Keratinocyte (primary cell): ENCODE measurements around the gene LYPD1.

Experiments used
- CTCF ChIP-seq, 3 experiments: IDR thresholded peaks in 1 of 3; conservative IDR thresholded peaks in 1 of 3; optimal IDR thresholded peaks in 1 of 3; 2 replicates in 2 of 3; 3 replicates in 1 of 3; pipeline versions ENCODE3 to v1.5.1; 2011; ENCODE audit warnings: low read length in 3 of 3, mild to moderate bottlenecking in 3 of 3, moderate library complexity in 2 of 3, control low read depth in 1 of 3, inconsistent platforms in 1 of 3; ENCODE audit not compliant: insufficient read depth in 2 of 3; ENCODE audit errors: extremely low read depth in 1 of 3
- EZH2 ChIP-seq: IDR thresholded peaks from one replicate; pipeline ENCODE4 v1.6.1; 2012; ENCODE audit warnings: inconsistent platforms, mild to moderate bottlenecking, low read length, moderate library complexity

DNA sequence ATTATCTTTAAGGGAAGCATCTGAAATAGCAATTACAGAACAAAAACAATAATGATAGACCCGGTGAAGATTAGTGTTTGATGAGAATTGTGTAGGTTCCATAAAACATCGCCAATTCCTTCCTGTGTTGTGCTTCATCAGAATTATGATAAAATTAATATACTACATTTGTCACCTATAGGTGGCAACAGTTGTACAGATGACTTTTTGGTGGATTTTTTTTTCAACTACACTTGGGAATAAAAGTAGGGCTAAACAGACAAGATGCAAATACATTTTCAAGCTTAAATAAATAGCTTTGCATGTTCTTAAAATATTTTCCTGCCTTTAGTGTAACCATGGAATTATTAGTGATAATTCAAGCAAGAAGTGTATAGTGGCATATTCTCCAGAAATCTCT, 7.0 kb upstream of the LYPD1 start:
- TF ChIP-seq EZH2 (no peak), CTCF (optimal IDR thresholded peaks at IDR 0.05 in 1 of 3, IDR thresholded peaks at IDR 0.05 in 1 of 3, conservative IDR thresholded peaks at IDR 0.05 in 1 of 3; ENCODE audit: extremely low read depth in 1 of 3, insufficient read depth in 2 of 3, low read length in 3 of 3) (peak in 1 of 3 experiments; percentile 3)
